Activated T-helper 17 cell treated with anti-CD3 and anti-CD28 coated beads, Interleukin-2, amount 50 U/mL, for 72 hours (primary cell): ENCODE results near the gene DUOXA2. TPM values are rescaled to one million over a fixed set of nuclear protein-coding genes. Genes with fewer than 3 reads are reported as not detected.
"Not testable (repeated sequence)": the region's sequence is repeated elsewhere in the genome, so short reads cannot be mapped to it uniquely, and the experiment has no call there.

Source experiments
- ATAC-seq: fragments of 150-1000 bp; cut with Tn5 transposase; replicated peaks from 2 replicates; pipeline ENCODE4 v1.10.0; 2021; ENCODE audit warnings: mild to moderate bottlenecking, moderate library complexity
- H3K27ac Mint-ChIP-seq: one replicate; pipeline ENCODE4 v1.8.0; 2022; ENCODE audit warnings: mixed read lengths
- H3K27me3 Mint-ChIP-seq: one replicate; pipeline ENCODE4 v1.8.0; 2022; ENCODE audit warnings: mixed read lengths
- H3K36me3 Mint-ChIP-seq: one replicate; pipeline ENCODE4 v1.8.0; 2022; ENCODE audit warnings: low read depth, mild to moderate bottlenecking, mixed read lengths
- H3K4me1 Mint-ChIP-seq: one replicate; pipeline ENCODE4 v1.8.0; 2022; ENCODE audit warnings: mixed read lengths
- H3K4me3 Mint-ChIP-seq: one replicate; pipeline ENCODE4 v1.8.0; 2022; ENCODE audit warnings: mild to moderate bottlenecking, mixed read lengths
- H3K9me3 Mint-ChIP-seq: one replicate; pipeline ENCODE4 v1.8.0; 2022; ENCODE audit warnings: mixed read lengths
- total RNA-seq, 2 donors: library from RNA; stranded (reverse); gene quantifications; one replicate each; pipeline ENCODE4 v1.2.3, GENCODE V29; 2022

DUOXA2 gene
- total RNA-seq, 2 donors from 2014 or later, result 0.13 TPM; not detected in 1

- ATAC-seq, result no peak
- Mint-ChIP-seq H3K36me3 (no peaks in the 10 kb centered on the region), H3K4me1 (no peaks in the 10 kb centered on the region)
Measured at GRCh38 chr15:45089712-45090373, 24.3 kb upstream of the DUOXA2 start.

GRCh38 chr15:45091161-45091560 lies 23.0 kb upstream of the DUOXA2 start:
- H3K36me3 Mint-ChIP-seq, result no peaks in the 10 kb centered on the region
- no peaks in the 10 kb centered on the region for H3K9me3 Mint-ChIP-seq
- H3K4me1 Mint-ChIP-seq, result no peaks in the 10 kb centered on the region
- H3K27ac Mint-ChIP-seq, result no peak overlapping the region
- H3K27me3 Mint-ChIP-seq, result peaks cover 28% of the 10 kb centered on the region
- no peak for ATAC-seq
- H3K4me3 Mint-ChIP-seq, result no peak overlapping the region

More at GRCh38 chr15:45089712-45090373, 24.3 kb upstream of the DUOXA2 start:
- no peak overlapping the region for H3K4me3 Mint-ChIP-seq
- H3K27me3 Mint-ChIP-seq, result peaks cover 34% of the 10 kb centered on the region
- H3K27ac Mint-ChIP-seq, result no peak overlapping the region
- H3K9me3 Mint-ChIP-seq, result no peaks in the 10 kb centered on the region

GRCh38 chr15:45091576-45091975 lies 22.6 kb upstream of the DUOXA2 start:
- Mint-ChIP-seq H3K9me3 (no peaks in the 10 kb centered on the region), H3K4me3 (no peak overlapping the region), H3K27me3 (peaks cover 28% of the 10 kb centered on the region), H3K36me3 (no peaks in the 10 kb centered on the region), H3K27ac (no peak overlapping the region), H3K4me1 (no peaks in the 10 kb centered on the region)
- no peak for ATAC-seq

- H3K27me3 Mint-ChIP-seq, result peaks cover 23% of the 10 kb centered on the region
- H3K4me3 Mint-ChIP-seq, result no peak overlapping the region
- no peak for ATAC-seq
- H3K36me3 Mint-ChIP-seq, result no peaks in the 10 kb centered on the region
- H3K4me1 Mint-ChIP-seq, result no peaks in the 10 kb centered on the region
- no peak overlapping the region for H3K27ac Mint-ChIP-seq
- no peaks in the 10 kb centered on the region for H3K9me3 Mint-ChIP-seq
Measured at GRCh38 chr15:45093013-45093412, 21.1 kb upstream of the DUOXA2 start.

GRCh38 chr15:45093622-45094357 lies 20.3 kb upstream of the DUOXA2 start:
- Mint-ChIP-seq H3K9me3 (no peaks in the 10 kb centered on the region), H3K27ac (no peak overlapping the region), H3K27me3 (peaks cover 22% of the 10 kb centered on the region), H3K36me3 (no peaks in the 10 kb centered on the region), H3K4me1 (no peaks in the 10 kb centered on the region), H3K4me3 (no peak overlapping the region)
- no peak for ATAC-seq

GRCh38 chr15:45094358-45094730 lies 19.8 kb upstream of the DUOXA2 start:
- H3K36me3 Mint-ChIP-seq, result no peaks in the 10 kb centered on the region
- no peaks in the 10 kb centered on the region for H3K9me3 Mint-ChIP-seq
- H3K4me3 Mint-ChIP-seq, result no peak overlapping the region
- no peak for ATAC-seq
- no peaks in the 10 kb centered on the region for H3K4me1 Mint-ChIP-seq
- H3K27ac Mint-ChIP-seq, result no peak overlapping the region
- H3K27me3 Mint-ChIP-seq, result peaks cover 20% of the 10 kb centered on the region

- Mint-ChIP-seq H3K27ac (no peak overlapping the region), H3K27me3 (peaks cover 11% of the 10 kb centered on the region), H3K9me3 (no peaks in the 10 kb centered on the region), H3K4me1 (no peaks in the 10 kb centered on the region), H3K4me3 (no peak overlapping the region), H3K36me3 (no peaks in the 10 kb centered on the region)
- no peak for ATAC-seq
Measured at GRCh38 chr15:45095661-45096060, 18.5 kb upstream of the DUOXA2 start.

- no peaks in the 10 kb centered on the region for H3K9me3 Mint-ChIP-seq
- no peaks in the 10 kb centered on the region for H3K36me3 Mint-ChIP-seq
- no peak overlapping the region for H3K27ac Mint-ChIP-seq
- H3K27me3 Mint-ChIP-seq, result no peaks in the 10 kb centered on the region
- H3K4me3 Mint-ChIP-seq, result no peak overlapping the region
- no peak for ATAC-seq
- H3K4me1 Mint-ChIP-seq, result no peaks in the 10 kb centered on the region
Measured at GRCh38 chr15:45097466-45097865, 16.7 kb upstream of the DUOXA2 start.

- peaks cover 8% of the 10 kb centered on the region for H3K27me3 Mint-ChIP-seq
- H3K9me3 Mint-ChIP-seq, result no peaks in the 10 kb centered on the region
- no peak overlapping the region for H3K27ac Mint-ChIP-seq
- no peak overlapping the region for H3K4me3 Mint-ChIP-seq
- H3K36me3 Mint-ChIP-seq, result no peaks in the 10 kb centered on the region
- ATAC-seq, result no peak
- H3K4me1 Mint-ChIP-seq, result no peaks in the 10 kb centered on the region
Measured at GRCh38 chr15:45099549-45100165, 14.5 kb upstream of the DUOXA2 start.

- Mint-ChIP-seq H3K27ac (no peak overlapping the region), H3K36me3 (no peaks in the 10 kb centered on the region), H3K9me3 (no peaks in the 10 kb centered on the region), H3K4me1 (no peaks in the 10 kb centered on the region), H3K27me3 (peaks cover 8% of the 10 kb centered on the region), H3K4me3 (no peak overlapping the region)
- ATAC-seq, result no peak
Measured at GRCh38 chr15:45100884-45101625, 13.1 kb upstream of the DUOXA2 start.

- H3K4me3 Mint-ChIP-seq, result no peak overlapping the region
- H3K27me3 Mint-ChIP-seq, result peaks cover 11% of the 10 kb centered on the region
- H3K27ac Mint-ChIP-seq, result no peak overlapping the region
- H3K36me3 Mint-ChIP-seq, result no peaks in the 10 kb centered on the region
- H3K4me1 Mint-ChIP-seq, result no peaks in the 10 kb centered on the region
- no peaks in the 10 kb centered on the region for H3K9me3 Mint-ChIP-seq
- no peak for ATAC-seq
Measured at GRCh38 chr15:45101749-45102148, 12.4 kb upstream of the DUOXA2 start.

- Mint-ChIP-seq H3K27me3 (peaks cover 14% of the 10 kb centered on the region), H3K27ac (no peak overlapping the region), H3K36me3 (no peaks in the 10 kb centered on the region), H3K4me3 (no peak overlapping the region), H3K4me1 (no peaks in the 10 kb centered on the region), H3K9me3 (no peaks in the 10 kb centered on the region)
- no peak for ATAC-seq
Measured at GRCh38 chr15:45102226-45102625, 11.9 kb upstream of the DUOXA2 start.

GRCh38 chr15:45104170-45104569 lies 10.0 kb upstream of the DUOXA2 start:
- not testable (repeated sequence) for H3K9me3 Mint-ChIP-seq, H3K4me3 Mint-ChIP-seq, H3K4me1 Mint-ChIP-seq, H3K27ac Mint-ChIP-seq, ATAC-seq, H3K36me3 Mint-ChIP-seq
- H3K27me3 Mint-ChIP-seq, result peaks cover 20% of the 10 kb centered on the region

GRCh38 chr15:45105586-45105985 lies 8.5 kb upstream of the DUOXA2 start:
- H3K36me3 Mint-ChIP-seq, result no peaks in the 10 kb centered on the region
- no peaks in the 10 kb centered on the region for H3K4me1 Mint-ChIP-seq
- H3K9me3 Mint-ChIP-seq, result no peaks in the 10 kb centered on the region
- no peak overlapping the region for H3K27ac Mint-ChIP-seq
- ATAC-seq, result no peak
- H3K4me3 Mint-ChIP-seq, result no peak overlapping the region
- peaks cover 33% of the 10 kb centered on the region for H3K27me3 Mint-ChIP-seq
